Fibroblast of lung (primary cell): Measurements from ENCODE around the gene LANCL2. TPM values are rescaled to one million over a fixed set of nuclear protein-coding genes. Genes with fewer than 3 reads are reported as not detected.

Source experiments
- DNase-seq, 2 donors: peaks; one replicate each; pipeline versions ENCODE4 v3.0.0 to v3.0.0-alpha.2; 2010; ENCODE audit warnings: low read depth in 2 of 2
- H2AFZ ChIP-seq: 2 replicates; pipeline ENCODE4 v1.5.1; 2012; ENCODE audit warnings: low read length, control low read depth, inconsistent platforms
- H3K27ac ChIP-seq: 2 replicates; pipeline ENCODE4 v1.5.1; 2011; ENCODE audit warnings: low read length, control low read depth; ENCODE audit not compliant: insufficient read depth
- H3K27me3 ChIP-seq: 2 replicates; pipeline ENCODE4 v1.5.1; 2011; ENCODE audit warnings: mild to moderate bottlenecking, low read length; ENCODE audit not compliant: control insufficient read depth, insufficient read depth
- H3K36me3 ChIP-seq: 2 replicates; pipeline ENCODE4 v1.5.1; 2011; ENCODE audit warnings: low read length; ENCODE audit not compliant: control insufficient read depth, insufficient read depth
- H3K4me1 ChIP-seq: 2 replicates; pipeline ENCODE4 v1.5.1; 2011; ENCODE audit warnings: low read length; ENCODE audit not compliant: control insufficient read depth, insufficient read depth; ENCODE audit errors: extremely low read depth
- H3K4me2 ChIP-seq: 2 replicates; pipeline ENCODE4 v1.5.1; 2011; ENCODE audit warnings: low read length, control low read depth; ENCODE audit not compliant: insufficient read depth; ENCODE audit errors: extremely low read depth
- H3K4me3 ChIP-seq, 4 experiments: fragments of 200-600 bp in 1 of 4; sonication (generic) in 1 of 4; replicated peaks in 1 of 4; 2 replicates each; pipeline ENCODE4 v1.5.1; 2011 to 2016; ENCODE audit warnings: low read length in 4 of 4, low read depth in 3 of 4, mild to moderate bottlenecking in 3 of 4, control low read depth in 2 of 4, inconsistent platforms in 1 of 4, mixed read lengths in 1 of 4; ENCODE audit not compliant: insufficient read depth in 1 of 4; ENCODE audit errors: control extremely low read depth in 1 of 4
- H3K79me2 ChIP-seq: 2 replicates; pipeline ENCODE4 v1.5.1; 2012; ENCODE audit warnings: mild to moderate bottlenecking, low read length, inconsistent platforms; ENCODE audit not compliant: control insufficient read depth, insufficient read depth
- H3K9ac ChIP-seq: 2 replicates; pipeline ENCODE4 v1.5.1; 2011; ENCODE audit warnings: mild to moderate bottlenecking, low read length, control low read depth; ENCODE audit not compliant: insufficient read depth
- H3K9me3 ChIP-seq: 2 replicates; pipeline ENCODE4 v1.5.1; 2012; ENCODE audit warnings: low read depth, low read length; ENCODE audit not compliant: control insufficient read depth, insufficient read depth
- H4K20me1 ChIP-seq: 2 replicates; pipeline ENCODE4 v1.5.1; 2011; ENCODE audit warnings: low read length; ENCODE audit not compliant: control insufficient read depth, insufficient read depth; ENCODE audit errors: extremely low read depth
- EZH2 ChIP-seq: IDR thresholded peaks from 2 replicates; pipeline ENCODE4 v1.5.1; 2012; ENCODE audit warnings: low read length, control low read depth, mild to moderate bottlenecking; ENCODE audit errors: missing control alignments
- polyA plus RNA-seq, 2 donors: library from polyadenylated mRNA; depleted of rRNA in 1 of 2; stranded (reverse) in 1 of 2; unstranded in 1 of 2; fragments of >200 nt; gene quantifications; 2 replicates each; pipeline ENCODE4 v1.2.1, GENCODE V29; 2011 to 2012; ENCODE audit warnings: missing spikeins in 1 of 2
- total RNA-seq: library from RNA; depleted of rRNA; stranded (reverse); fragments of >200 nt; gene quantifications from 2 replicates; pipeline ENCODE4 v1.2.1, GENCODE V29; 2014
- TF ChIP-seq, protein P1 (sequence below), 2 donors: IDR thresholded peaks in 1 of 2; conservative IDR thresholded peaks in 1 of 2; 1 replicate in 1 of 2; 2 replicates in 1 of 2; pipeline ENCODE4 v1.5.1; 2011 to 2012; ENCODE audit warnings: low read length in 2 of 2, control low read depth in 1 of 2, inconsistent platforms in 1 of 2, low read depth in 1 of 2, mild to moderate bottlenecking in 1 of 2

Gene LANCL2
- total and polyA plus RNA-seq, 2 donors (not counting 1 experiment from before 2014, with no cell fraction given), result 8.9 to 15.0 TPM

DNA sequence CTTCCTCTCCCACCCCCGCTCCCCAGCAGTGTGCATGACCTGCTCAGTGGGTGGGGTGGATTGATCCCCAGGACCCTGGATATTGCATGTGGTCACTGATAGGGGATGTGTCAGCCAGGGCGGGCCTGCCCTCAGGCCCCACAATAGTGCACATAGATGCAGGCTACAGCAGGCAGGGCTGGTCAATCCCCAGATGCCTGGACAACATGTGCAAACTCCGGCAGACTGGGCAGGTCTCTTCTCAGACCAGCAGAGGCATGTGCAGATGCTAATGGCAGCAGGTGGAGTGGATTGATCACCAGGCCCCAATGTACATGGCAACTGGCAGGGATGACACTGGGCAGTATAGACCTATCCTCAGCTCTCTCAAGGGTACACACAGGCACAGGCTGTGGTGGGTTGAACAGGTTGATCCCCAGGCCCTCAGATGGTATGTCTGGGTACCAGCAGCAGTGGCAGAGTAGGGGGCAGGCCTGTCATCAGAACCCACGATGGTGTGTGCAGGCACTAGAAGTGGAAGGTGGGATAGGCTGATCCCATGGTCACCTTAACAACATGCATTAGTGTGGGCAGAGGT, 98.6 kb downstream of the LANCL2 start:
- no peaks in the 10 kb centered on the region for H3K9me3 ChIP-seq
- no peaks in the 10 kb centered on the region for H4K20me1 ChIP-seq
- H3K9ac ChIP-seq, result no peak overlapping the region
- H3K36me3 ChIP-seq, result peaks cover 3% of the 10 kb centered on the region
- H3K27me3 ChIP-seq, result no peaks in the 10 kb centered on the region
- no peak for TF ChIP-seq EZH2
- TF ChIP-seq, protein P1, sequence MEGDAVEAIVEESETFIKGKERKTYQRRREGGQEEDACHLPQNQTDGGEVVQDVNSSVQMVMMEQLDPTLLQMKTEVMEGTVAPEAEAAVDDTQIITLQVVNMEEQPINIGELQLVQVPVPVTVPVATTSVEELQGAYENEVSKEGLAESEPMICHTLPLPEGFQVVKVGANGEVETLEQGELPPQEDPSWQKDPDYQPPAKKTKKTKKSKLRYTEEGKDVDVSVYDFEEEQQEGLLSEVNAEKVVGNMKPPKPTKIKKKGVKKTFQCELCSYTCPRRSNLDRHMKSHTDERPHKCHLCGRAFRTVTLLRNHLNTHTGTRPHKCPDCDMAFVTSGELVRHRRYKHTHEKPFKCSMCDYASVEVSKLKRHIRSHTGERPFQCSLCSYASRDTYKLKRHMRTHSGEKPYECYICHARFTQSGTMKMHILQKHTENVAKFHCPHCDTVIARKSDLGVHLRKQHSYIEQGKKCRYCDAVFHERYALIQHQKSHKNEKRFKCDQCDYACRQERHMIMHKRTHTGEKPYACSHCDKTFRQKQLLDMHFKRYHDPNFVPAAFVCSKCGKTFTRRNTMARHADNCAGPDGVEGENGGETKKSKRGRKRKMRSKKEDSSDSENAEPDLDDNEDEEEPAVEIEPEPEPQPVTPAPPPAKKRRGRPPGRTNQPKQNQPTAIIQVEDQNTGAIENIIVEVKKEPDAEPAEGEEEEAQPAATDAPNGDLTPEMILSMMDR (conservative IDR thresholded peaks at IDR 0.05 in 1 of 2, IDR thresholded peaks at IDR 0.05 in 1 of 2; ENCODE audit: low read depth in 1 of 2, low read length in 2 of 2), result no peak
- DNase-seq, result no peak
- no peak overlapping the region for H2AFZ ChIP-seq
- no peak overlapping the region for H3K27ac ChIP-seq
- H3K4me3 ChIP-seq, result no peak overlapping the region
- H3K4me2 ChIP-seq, result no peak overlapping the region
- no peaks in the 10 kb centered on the region for H3K79me2 ChIP-seq
- H3K4me1 ChIP-seq, result no peaks in the 10 kb centered on the region

DNA sequence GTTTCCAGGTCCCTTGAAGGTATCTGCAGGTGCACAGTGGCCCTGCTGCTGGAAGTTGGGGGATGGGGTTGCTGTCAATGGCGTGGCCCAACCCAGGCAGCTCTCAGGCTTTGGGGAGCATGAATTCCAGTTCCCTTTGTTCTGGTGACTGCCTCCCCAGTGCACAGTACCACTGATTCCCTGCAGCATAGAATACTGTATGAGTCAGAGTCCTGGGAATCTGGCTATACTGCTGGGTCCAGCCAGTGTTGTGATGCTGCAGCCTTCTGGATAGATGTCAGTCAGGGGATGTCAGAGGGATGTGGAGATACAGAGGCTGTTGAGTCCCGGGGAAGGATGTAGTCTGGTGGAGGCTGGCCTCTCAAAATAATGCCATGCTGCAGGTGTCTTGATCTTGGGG, 99.3 kb downstream of the LANCL2 start:
- no peak for DNase-seq
- H3K27ac ChIP-seq, result no peak overlapping the region
- H3K27me3 ChIP-seq, result no peaks in the 10 kb centered on the region
- peaks cover 3% of the 10 kb centered on the region for H3K36me3 ChIP-seq
- H3K4me1 ChIP-seq, result no peaks in the 10 kb centered on the region
- TF ChIP-seq EZH2, result no peak
- TF ChIP-seq, protein P1 (conservative IDR thresholded peaks at IDR 0.05 in 1 of 2, IDR thresholded peaks at IDR 0.05 in 1 of 2; ENCODE audit: low read depth in 1 of 2, low read length in 2 of 2), result no peak
- H3K9ac ChIP-seq, result no peak overlapping the region
- H3K4me3 ChIP-seq, result no peak overlapping the region
- H2AFZ ChIP-seq, result no peak overlapping the region
- H3K79me2 ChIP-seq, result no peaks in the 10 kb centered on the region
- H4K20me1 ChIP-seq, result no peaks in the 10 kb centered on the region
- no peaks in the 10 kb centered on the region for H3K9me3 ChIP-seq
- no peak overlapping the region for H3K4me2 ChIP-seq

DNA sequence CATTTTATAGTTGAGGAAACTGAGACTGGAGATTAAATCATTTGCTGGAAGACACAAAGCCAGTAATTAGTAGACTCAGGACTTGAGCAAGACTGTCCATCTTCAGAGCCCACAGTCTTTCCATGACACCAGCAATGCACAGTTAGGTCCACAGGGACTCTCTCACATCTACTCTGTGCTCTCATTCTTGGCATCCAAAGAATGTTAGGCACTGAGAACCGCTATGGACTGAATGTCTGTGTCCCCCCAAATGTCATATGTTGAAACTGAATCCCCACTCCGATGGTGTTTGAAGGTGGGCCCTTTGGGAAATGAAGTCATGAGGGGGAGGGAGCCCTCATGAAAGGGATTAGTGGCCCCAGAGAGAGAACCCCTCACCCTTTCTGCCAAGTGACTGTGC, 100.6 kb downstream of the LANCL2 start:
- Histone ChIP-seq H3K79me2 (no peaks in the 10 kb centered on the region), H3K4me3 (no peak overlapping the region), H3K4me1 (no peaks in the 10 kb centered on the region), H3K4me2 (no peak overlapping the region), H2AFZ (no peak overlapping the region), H3K27ac (no peak overlapping the region), H4K20me1 (no peaks in the 10 kb centered on the region), H3K9me3 (no peaks in the 10 kb centered on the region), H3K36me3 (peaks cover 3% of the 10 kb centered on the region), H3K9ac (no peak overlapping the region), H3K27me3 (no peaks in the 10 kb centered on the region)
- TF ChIP-seq, protein P1 (conservative IDR thresholded peaks at IDR 0.05 in 1 of 2, IDR thresholded peaks at IDR 0.05 in 1 of 2; ENCODE audit: low read depth in 1 of 2, low read length in 2 of 2), result no peak
- no peak for TF ChIP-seq EZH2
- no peak for DNase-seq
